Prostate gland (tissue), 2 donors: ENCODE results near the gene GSK3A.

Experiments
- POLR2A ChIP-seq: fragments of 450-650 bp; IDR thresholded peaks from one replicate; pipeline ENCODE4 v1.6.1; 2016; ENCODE audit warnings: antibody characterized with exemption, mild to moderate bottlenecking
- TF ChIP-seq, protein P1 (sequence below), 4 experiments: fragments of 200-600 bp in 2 of 4; fragments of 450-650 bp in 2 of 4; sonication (generic) in 2 of 4; IDR thresholded peaks; 1 replicate in 3 of 4; 2 replicates in 1 of 4; pipeline ENCODE4 v1.5.1; 2016 to 2019; ENCODE audit warnings: antibody characterized with exemption in 4 of 4, mild to moderate bottlenecking in 2 of 4, moderate library complexity in 2 of 4

- TF ChIP-seq, protein P1, sequence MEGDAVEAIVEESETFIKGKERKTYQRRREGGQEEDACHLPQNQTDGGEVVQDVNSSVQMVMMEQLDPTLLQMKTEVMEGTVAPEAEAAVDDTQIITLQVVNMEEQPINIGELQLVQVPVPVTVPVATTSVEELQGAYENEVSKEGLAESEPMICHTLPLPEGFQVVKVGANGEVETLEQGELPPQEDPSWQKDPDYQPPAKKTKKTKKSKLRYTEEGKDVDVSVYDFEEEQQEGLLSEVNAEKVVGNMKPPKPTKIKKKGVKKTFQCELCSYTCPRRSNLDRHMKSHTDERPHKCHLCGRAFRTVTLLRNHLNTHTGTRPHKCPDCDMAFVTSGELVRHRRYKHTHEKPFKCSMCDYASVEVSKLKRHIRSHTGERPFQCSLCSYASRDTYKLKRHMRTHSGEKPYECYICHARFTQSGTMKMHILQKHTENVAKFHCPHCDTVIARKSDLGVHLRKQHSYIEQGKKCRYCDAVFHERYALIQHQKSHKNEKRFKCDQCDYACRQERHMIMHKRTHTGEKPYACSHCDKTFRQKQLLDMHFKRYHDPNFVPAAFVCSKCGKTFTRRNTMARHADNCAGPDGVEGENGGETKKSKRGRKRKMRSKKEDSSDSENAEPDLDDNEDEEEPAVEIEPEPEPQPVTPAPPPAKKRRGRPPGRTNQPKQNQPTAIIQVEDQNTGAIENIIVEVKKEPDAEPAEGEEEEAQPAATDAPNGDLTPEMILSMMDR (IDR thresholded peaks at IDR 0.05): no peak
- no peak for TF ChIP-seq POLR2A
These were observed 33.9 kb upstream of the GSK3A start for GRCh38 chr19:42276284-42276683.
